ENCODE measurements around the gene KMT2E.
"Not testable (repeated sequence)": the region's sequence is repeated elsewhere in the genome, so short reads cannot be mapped to it uniquely, and the experiment has no call there.

Gene KMT2E

DNA sequence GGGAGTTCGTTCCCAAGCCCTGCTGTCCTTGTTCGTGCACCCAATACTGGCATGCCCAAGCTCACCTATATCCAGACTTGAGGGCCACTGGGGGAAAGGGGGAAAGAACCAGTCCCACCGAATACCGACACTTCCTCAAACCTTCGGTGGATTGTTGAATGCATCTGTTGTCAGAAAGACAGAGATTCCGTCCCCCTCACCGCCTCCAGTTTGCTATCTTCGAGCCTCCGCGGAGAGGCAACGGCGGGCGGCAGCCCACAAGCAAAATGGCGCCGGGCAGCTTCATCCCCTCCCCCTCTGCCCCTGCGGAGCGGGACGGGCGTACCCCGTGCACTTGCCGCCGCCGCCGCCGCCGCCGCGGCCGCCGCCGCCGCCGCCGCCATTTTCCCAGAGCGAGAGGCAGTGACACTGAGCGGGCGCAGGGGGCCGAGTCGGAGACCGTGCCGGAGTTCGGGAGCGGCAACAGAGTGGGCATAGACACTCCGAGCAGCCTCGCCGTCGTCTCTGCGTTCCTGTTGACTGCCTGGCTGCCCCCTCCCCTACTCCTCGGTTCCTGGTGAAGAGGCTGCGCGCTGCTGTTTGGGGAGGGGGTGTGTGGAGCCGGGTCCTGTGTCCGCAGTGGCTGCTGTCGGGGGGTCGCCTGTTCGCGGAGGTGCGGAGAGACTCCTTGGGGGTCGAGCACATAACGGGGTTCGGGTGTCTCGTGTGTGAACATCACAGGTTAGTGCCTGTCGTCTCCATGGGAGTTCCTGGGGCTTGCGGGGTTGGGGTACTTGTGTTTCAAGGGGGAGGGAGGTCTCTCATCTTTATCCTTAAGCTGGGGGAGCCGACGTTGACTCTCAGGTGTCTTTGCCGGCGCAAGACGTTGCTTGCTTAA lies at the start of gene KMT2E:
Gene KMT2E (plus strand): TSS at position 390 of the 877 bp plus-strand sequence. CDS start 26,748 bp downstream, outside the sequence.
- DNase-seq (ENCODE audit: low spot score): peak; percentile 64

- DNase-seq (ENCODE audit: low spot score): no peak
Observed at GRCh38 chr7:104964626-104965236, 49.3 kb upstream of the KMT2E start.

DNA sequence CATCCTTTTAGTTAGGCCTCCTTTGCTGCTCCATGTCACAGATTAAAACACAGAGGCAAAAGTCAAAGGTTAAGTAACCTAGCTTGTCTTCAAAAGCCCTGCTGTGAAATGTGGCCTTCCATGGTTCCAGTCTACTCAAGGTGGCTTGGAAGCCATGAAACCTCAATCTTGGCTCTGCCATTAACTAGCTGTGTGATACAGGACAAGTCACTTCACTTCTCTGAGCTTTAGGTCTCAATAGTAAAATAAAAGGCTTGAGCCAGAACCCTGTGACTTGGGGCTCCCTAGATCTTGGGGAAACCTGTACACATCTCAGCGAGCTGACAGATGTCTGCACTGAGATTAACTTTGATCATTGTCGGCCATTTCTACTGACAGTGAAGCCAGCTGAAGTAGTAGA lies 48.0 kb upstream of the KMT2E start:
- DNase-seq (ENCODE audit: low spot score): no peak

DNA sequence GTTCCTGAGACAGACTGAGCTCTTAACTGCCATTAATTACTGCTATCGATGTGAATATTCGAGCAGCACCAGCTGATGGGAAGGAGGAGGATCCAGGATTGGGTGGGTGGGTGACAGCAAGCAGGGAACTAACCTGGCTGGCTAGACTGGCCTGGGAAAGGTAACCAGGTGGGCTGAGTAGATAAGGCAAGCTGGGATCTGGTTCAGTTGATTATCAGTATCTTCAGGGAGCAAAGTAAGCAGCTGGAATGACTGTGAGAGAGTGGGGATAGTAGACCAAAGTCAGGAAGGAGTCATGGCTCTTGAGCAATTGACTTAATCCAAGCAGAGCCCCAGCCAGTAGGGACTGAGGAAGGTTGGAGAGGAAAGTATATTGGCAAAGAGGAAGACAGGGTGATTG lies 46.9 kb upstream of the KMT2E start:
- no peak for DNase-seq (ENCODE audit: low spot score)

- DNase-seq (ENCODE audit: low spot score): no peak
Observed at GRCh38 chr7:104967595-104967994, 46.4 kb upstream of the KMT2E start.

GRCh38 chr7:104968648-104969047 lies 45.4 kb upstream of the KMT2E start:
- DNase-seq (ENCODE audit: low spot score): no peak

DNA sequence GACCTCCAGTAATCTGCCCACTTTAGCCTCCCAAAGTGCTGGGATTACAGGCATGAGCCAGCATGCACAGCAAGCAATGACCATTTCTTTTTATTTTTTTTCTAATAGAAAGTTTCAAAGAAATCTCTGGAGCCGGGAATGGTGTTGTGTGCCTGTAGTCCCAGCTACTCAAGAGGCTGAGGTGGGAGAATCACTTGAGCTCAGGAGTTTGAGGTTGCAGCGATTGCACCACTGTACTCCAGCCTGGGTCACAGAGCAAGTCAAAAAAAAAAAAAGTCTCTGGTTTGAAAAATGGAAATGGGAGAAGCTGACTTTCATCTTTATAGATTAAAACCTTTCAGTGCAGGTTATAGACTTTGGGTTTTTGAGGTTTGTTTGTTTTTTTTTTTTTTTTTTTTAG lies 44.8 kb upstream of the KMT2E start:
- DNase-seq (ENCODE audit: low spot score): no peak

- DNase-seq (ENCODE audit: low spot score): peak; percentile 60
Observed at GRCh38 chr7:104971290-104972071, 42.5 kb upstream of the KMT2E start.

- no peak for DNase-seq (ENCODE audit: low spot score)
Observed at GRCh38 chr7:104972500-104972899, 41.5 kb upstream of the KMT2E start.

DNA sequence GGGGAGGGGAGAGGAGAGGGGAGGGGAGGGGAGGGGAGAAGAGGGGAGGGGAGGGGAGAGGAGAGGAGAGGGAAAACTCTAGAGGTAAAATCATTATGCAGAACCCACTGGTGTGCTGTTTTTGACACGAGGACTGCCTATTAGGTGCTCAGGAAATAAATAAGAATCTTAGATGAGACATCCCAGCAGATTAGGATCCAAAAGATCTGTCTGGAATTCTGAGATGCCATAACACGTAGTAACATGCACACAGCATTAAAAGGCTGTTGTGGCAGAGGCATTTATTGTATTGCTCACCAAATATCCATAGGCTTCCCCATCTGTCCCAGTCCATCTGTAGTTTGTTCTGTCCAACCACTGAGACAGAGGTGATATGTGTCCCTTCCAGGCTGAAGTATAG lies 40.8 kb upstream of the KMT2E start:
- DNase-seq (ENCODE audit: low spot score): no peak

GRCh38 chr7:104973909-104974415 lies 40.0 kb upstream of the KMT2E start:
- DNase-seq (ENCODE audit: low spot score): no peak

DNA sequence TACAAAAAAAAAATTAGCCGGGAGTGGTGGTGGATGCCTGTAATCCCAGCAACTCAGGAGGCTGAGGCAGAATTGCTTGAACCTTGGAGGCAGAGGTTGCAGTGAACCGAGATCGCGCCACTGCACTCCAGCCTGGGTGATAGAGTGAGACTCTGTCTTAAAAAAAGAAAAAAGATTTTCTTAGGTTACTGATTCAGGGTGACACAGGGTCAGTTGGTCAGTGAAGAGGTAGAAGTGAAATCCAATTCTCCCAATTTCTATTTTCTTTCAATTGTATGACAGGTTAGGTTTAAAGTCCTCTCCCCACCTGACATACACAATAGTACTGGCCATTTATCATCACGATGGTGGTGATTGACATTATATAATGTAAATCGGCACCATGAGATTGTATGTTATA lies 38.5 kb upstream of the KMT2E start:
- DNase-seq (ENCODE audit: low spot score): not testable (repeated sequence)

DNA sequence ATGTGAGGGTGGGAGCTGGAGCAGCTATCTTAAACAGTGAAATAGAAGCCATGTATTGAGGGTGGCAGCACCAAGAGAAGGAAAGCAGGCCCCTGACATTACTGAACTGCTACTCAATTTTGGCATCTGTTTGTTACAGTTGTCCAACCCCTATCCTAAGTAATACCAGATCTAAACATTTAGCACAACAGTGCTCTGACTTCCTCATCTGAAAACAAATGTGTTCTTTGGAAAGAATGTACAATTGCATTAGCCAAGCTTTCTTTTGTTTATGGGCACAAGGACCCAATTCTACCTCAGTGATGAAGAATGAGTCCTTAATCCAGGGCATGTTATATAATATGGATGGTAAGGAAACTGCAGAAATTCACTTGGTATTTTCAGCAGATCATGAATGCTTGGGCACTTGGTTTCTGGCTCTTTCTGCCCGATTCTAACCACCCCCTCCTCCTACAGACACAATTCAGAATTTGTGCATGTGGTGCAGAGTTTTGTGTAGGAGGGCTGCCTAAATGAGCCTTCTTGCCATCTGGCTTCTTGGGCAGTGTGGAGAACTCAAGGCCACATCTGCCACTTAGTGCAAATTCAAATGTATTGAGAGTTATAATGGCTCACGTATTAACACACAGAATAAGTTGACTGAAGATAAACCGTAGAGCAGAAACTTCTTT lies 36.9 kb upstream of the KMT2E start:
- no peak for DNase-seq (ENCODE audit: low spot score)

DNA sequence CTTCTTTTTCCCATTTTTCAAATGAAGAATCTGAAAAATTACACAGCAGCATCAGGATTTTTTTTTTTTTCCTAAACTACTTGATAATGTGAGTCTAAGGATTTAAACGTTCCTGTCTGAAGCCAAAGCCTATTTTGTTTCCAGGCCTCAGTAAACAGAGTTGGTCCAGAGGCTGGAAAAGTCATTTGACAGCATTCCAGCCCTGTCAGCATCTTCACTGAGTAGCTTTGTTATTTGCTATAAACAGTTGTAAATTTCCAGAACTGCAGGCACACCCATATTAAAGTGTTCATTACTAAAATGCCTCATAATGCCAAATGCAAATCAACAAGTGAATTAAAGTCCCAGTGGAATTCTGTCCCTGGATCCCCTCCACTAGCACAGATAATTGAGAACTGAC lies 35.5 kb upstream of the KMT2E start:
- no peak for DNase-seq (ENCODE audit: low spot score)

GRCh38 chr7:104979167-104979841 lies 34.7 kb upstream of the KMT2E start:
- DNase-seq (ENCODE audit: low spot score): no peak

GRCh38 chr7:104980440-104980839 lies 33.6 kb upstream of the KMT2E start:
- DNase-seq (ENCODE audit: low spot score): no peak

GRCh38 chr7:104980841-104981671 lies 32.9 kb upstream of the KMT2E start:
- peak; percentile 70 for DNase-seq (ENCODE audit: low spot score)

GRCh38 chr7:104981672-104982037 lies 32.4 kb upstream of the KMT2E start:
- DNase-seq (ENCODE audit: low spot score): no peak

GRCh38 chr7:104982308-104983075 lies 31.5 kb upstream of the KMT2E start:
- no peak for DNase-seq (ENCODE audit: low spot score)

GRCh38 chr7:104983076-104983577 lies 30.9 kb upstream of the KMT2E start:
- no peak for DNase-seq (ENCODE audit: low spot score)
